C1 segment of cervical spinal cord (tissue), 14 donors: ENCODE results near the gene MSANTD7.
"Not testable (repeated sequence)": the region's sequence is repeated elsewhere in the genome, so short reads cannot be mapped to it uniquely, and the experiment has no call there.

ENCODE experiments used
- DNase-seq, 14 donors: peaks; one replicate each; lab custom pipeline; 2025; lab: John Stamatoyannopoulos, UW

MSANTD7 gene

GRCh38 chr10:14837003-14837756 is 926 bp upstream of the MSANTD7 start:
- peak in 2 of 14 donors; percentile 36 to 39 for DNase-seq

- DNase-seq: peak in 5 of 14 donors; percentile 16 to 55 (median 36)
Observed at GRCh38 chr10:14838582-14839304, 637 bp downstream of the MSANTD7 start.

DNA sequence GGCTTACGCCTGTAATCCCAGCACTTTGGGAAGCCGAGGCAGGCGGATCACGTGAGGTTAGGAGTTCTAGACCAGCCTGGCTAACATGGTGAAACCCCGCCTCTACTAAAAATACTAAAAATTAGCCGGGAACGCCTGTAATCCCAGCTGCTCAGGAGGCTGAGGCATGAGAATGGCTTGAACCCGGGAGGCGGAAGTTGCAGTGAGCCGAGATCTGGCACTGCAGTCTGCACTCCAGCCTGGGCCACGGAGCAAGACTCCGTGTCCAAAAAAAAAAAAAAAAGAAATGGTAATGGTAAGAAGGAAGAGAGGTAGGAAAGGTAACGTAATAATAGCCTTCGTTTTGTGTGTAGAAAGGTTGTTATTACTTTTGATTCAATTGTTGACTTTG is 1.2 kb downstream of the MSANTD7 start:
- DNase-seq: no peak

- no peak for DNase-seq
Observed at GRCh38 chr10:14840178-14840577, 2.1 kb downstream of the MSANTD7 start.

DNA sequence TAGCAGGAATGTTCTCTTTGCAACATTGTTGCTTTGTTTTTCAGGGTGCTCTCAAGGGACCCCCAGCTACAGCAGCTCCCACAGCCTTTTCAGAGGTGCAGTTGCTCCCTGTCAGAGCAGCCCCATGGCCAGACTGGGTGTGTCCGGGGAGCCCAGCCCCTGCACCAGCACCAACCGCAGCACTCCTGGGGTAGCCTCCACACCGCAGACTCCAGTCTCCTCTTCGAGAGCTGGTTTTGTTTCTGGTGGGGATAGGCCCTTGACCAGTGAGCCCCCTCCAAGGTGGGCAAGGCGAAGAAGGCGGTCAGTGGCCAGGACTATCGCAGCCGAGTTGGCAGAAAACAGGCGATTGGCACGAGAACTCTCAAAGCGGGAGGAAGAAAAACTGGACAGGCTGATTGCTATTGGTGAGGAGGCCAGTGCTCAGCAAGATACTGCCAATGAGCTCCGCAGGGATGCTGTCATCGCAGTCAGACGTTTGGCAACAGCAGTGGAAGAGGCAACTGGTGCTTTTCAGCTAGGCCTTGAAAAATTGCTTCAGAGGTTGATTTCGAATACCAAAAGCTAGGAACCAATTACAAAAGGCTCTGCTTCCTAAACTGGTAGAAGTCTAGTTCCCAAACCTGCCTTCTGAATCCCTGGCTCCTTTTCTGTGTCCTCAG is 5.4 kb downstream of the MSANTD7 start:
- peak in 2 of 14 donors; percentile 5 to 75 for DNase-seq

GRCh38 chr10:14844948-14845347 is 6.8 kb downstream of the MSANTD7 start:
- no peak for DNase-seq

DNA sequence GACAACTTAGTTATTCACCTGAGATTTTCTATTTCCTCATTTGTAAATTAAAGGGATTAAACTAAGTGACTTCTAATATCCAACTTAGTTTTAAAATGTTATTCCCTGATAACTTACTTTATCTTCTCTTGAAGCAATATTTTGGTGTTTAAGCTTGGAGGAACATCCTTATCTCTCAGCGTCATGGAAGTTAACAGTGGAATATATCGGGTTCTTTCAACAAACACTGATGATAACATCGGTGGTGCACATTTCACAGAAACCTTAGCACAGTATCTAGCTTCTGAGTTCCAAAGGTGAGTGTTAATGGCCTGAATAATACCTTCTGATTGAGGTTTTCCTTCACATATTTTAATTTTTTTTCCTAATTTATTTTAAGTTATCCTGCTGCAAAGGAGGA is 14.1 kb downstream of the MSANTD7 start:
- no peak for DNase-seq

DNA sequence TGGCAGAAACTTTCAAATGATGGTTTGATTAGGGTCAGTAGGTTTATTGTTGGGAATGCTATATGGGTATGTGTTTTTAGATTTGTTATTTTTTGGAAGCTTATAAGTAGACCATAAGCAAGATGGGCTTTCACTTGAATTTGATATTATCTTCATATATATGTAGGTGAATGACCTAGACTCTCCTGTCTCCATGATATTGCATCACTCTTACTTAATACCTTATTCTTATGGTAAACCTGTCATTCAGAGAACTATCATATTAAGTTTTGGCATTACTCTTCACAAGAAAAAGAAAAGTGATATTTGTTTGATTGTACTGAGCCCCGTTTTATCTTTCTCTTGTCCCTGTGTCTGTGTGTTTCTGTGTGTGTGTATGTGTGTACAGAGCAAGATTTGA is 17.3 kb downstream of the MSANTD7 start:
- no peak for DNase-seq

DNA sequence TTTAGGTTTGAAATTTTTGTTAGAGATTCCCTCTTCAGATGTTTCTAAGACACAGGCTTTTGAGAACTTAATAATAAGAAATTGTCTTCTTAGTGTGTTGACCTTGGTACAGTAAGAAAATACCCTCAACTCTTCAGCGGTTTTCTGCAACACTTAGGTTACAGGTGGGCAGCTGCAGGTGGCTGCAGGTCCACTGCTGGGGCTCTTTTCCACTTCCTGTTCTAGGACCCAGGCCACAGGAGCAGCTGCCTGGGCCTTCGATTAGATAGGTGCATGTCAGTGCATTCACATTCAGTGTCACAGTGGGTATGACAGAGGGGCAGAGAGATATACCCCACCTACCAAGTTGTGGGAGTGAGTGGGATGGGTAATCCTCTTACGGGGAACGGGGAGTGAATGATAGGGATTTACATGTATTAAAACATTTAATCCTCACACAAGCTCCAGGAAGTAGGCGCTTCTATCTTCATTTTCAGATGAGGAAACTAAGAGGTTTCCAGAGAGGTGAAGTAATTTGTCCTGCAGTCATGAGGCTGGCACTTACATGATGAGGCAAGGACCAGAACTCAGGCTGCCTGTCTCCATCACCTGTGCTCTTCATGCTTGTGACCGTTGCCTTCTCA is 20.3 kb downstream of the MSANTD7 start:
- DNase-seq: no peak

DNA sequence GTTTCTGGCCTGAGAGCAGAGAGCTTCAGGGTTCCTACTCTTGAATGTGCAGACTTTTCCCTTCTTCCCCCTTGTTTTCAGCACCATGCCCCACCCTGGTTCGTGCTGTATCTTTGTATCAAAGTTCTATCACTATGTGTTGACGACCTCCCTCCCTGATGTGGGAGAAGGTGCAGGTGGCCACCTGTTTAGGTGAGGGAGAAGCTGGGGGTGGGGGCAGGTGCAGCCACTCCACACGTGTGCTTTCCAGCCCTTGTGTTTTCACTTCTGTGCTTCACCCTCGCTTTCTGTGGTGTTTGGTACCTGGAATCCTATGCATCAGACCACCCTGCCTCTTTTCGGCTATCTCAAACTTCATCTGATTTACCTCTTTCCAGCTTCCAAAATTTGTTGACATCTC is 20.9 kb downstream of the MSANTD7 start:
- DNase-seq: no peak

- no peak for DNase-seq
Observed at GRCh38 chr10:14859775-14860174, 21.7 kb downstream of the MSANTD7 start.

DNA sequence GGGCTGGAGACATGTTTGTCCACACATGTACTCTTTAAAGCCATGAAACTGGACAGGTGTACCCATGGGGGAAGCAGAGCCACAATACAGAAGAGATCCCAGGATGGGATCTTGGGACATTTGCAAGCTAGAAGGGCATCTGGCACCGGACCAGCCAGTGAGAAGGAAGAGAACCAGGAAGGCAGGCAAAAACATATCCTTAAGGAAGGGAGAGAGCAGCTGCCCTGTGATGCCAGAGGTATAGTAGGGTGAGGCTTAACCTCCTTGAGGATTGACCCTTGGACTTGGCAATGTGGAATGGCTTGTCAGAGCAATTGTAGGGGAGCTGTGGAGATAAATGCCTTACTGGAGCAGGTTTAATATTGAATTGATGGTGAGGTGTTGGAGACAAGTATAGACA is 22.7 kb downstream of the MSANTD7 start:
- no peak for DNase-seq

- not testable (repeated sequence) for DNase-seq
Observed at GRCh38 chr10:14864466-14864865, 26.4 kb downstream of the MSANTD7 start.

DNA sequence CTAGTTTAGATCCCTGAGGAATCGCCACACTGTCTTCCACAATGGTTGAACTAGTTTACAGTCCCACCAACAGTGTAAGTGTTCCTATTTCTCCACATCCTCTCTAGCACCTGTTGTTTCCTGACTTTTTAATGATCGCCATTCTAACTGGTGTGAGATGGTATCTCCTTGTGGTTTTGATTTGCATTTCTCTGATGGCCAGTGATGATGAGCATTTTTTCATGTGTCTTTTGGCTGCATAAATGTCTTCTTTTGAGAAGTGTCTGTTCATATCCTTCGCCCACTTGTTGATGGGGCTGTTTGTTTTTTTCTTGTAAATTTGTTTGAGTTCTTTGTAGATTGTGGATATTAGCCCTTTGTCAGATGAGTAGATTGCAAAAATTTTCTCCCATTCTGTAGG is 26.8 kb downstream of the MSANTD7 start:
- not testable (repeated sequence) for DNase-seq

DNA sequence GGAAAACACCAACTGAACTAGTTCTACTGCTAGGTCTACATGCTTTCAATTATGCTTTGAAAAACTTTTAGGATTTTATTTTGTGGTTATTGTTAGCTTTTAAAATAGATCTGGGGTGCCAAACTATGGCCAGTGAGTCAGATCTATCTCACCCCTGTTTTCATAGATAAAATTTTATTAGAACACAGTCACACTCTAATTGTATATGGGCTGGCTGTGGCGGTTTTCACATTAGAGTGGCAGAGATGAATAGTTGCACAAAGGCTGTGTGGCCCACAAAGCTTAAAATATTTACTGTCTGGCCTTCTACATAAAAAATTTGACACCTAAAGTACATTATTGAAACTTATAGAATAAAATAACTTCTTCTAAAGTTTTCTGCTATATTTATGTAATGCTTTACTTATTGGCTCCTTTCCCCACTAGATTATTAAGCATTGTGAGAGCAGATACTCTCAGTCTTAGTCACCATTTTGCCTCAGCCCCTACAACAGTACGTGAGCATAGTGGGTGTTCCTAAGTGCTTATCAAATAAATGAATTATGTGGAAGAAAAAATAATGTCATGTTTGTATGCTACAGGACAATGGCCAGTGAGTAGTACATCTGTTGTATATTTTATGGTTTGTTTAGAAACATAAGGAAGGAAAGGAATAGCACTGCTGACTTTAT is 35.1 kb downstream of the MSANTD7 start:
- no peak for DNase-seq

GRCh38 chr10:14875941-14876340 is 37.8 kb downstream of the MSANTD7 start:
- DNase-seq: no peak

GRCh38 chr10:14876764-14877163 is 38.7 kb downstream of the MSANTD7 start:
- peak in 1 of 14 donors; percentile 14 for DNase-seq

DNA sequence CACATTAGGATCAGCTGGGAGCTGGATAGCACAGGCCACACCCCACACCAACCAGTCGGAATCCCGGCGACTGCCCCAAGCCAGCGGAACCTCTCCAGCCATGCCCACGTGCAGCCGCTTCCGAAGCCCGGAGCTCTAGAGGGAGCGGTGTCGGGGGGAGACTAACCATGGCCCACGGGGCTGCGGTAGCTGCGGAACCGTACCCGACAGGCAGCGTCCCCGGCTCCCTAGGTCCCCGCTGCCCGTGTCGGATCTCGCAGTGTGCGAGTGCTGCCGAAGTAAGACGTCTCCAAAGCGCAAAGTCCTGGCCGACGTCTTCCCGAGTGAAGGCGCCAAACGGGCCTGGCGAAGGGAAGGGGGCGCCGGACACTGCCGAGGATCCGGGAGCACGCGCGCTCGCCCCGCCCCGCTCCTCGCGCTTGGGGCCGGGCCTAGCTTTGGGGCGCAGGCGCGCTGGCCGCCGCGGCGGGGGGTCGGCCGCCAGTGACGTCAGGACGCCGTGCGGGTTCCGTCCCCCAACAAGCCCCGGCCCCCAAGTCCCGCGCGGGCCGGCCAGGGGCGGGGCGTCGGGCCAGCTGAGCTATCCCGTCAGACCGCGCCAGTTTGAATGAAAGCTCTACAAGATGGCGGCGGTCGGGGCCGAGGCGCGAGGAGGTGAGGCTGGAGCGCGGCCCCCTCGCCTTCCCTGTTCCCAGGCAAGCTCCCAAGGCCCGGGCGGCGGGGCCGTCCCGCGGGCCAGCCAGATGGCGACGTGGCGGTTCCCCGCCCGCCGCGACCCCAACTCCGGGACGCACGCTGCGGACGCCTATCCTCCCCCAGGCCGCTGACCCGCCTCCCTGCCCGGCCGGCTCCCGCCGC is 40.4 kb downstream of the MSANTD7 start, which contains the start of gene SUV39H2:
Gene SUV39H2 (plus strand): TSS at position 601 of the 858 bp plus-strand sequence. CDS start 23 bp downstream, at position 624.
- peak; percentile 59 to 97 (median 92) for DNase-seq

DNA sequence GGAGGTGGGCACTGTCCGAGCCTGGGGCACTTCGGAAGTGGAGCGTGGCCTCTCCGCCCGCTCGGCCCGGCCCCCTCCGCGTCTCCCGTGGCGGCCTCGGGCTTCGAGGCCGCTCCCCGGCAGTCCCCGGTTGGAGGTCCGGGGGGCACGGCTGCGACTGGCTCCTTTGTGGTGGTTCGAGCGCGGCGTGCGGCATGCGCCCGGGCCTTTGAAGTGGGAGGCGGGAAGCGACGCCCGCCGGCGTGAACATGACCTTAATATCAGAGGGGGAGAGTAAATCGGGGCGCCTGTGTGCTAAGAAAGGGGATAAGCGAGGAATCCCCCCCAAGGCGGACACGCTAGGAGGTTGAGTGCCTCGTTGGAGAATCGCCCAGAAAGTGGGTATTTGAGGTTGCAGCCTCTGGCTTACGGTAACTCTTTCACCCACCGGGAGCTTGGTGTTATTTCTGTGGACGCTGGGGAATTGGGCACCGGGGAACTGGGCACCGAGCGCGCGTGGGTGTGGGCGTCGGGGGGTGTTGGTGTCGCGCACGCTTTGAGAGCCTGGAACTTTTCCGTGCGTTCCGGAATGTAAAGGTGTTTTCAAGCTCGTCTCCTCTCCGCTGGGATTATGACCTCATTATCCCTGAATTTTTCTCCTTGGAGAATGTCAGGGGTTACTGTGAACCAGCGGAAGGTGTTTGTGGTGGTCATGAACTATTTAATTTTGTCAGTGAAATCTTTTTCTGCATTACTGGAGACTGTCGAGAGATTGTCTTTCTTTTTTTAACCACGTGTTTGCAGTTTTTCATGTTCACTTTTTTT is 41.2 kb downstream of the MSANTD7 start:
- DNase-seq: peak in 3 of 14 donors; percentile 16 to 45 (median 31)

DNA sequence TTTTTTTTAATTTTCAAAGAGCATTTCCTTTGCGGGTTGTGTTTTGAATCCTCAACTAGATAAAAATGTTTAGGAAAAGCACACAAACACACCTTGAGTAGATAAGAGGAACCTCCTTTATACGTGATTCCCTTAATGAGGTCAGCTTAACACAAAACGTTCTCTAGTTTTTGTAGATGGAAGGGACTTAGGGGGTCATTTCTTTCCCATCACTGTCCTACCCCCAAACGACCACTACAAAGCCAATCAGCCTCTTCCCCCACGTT is 41.8 kb downstream of the MSANTD7 start:
- DNase-seq: no peak
